NCI-H524 treated with DMSO at 0.1 percent for 48 hours (cell line): Measurements from ENCODE around the gene TBC1D3I.
"Not testable (repeated sequence)": the region's sequence is repeated elsewhere in the genome, so short reads cannot be mapped to it uniquely, and the experiment has no call there.

Source experiments
- DNase-seq: peaks from one replicate; lab custom pipeline; 2025; lab: John Stamatoyannopoulos, UW

Gene TBC1D3I

GRCh38 chr17:36264470-36264869 is at the start of gene TBC1D3I:
TSS of gene TBC1D3I (minus strand) at chr17:36264570. CDS start at chr17:36262985, 1,585 bp downstream.
- not testable (repeated sequence) for DNase-seq

- DNase-seq: not testable (repeated sequence)
Observed at GRCh38 chr17:36295161-36295560, 30.8 kb upstream of the TBC1D3I start.

GRCh38 chr17:36289965-36290612 is 25.7 kb upstream of the TBC1D3I start:
- not testable (repeated sequence) for DNase-seq

- not testable (repeated sequence) for DNase-seq
Observed at GRCh38 chr17:36284219-36284618, 19.8 kb upstream of the TBC1D3I start.

GRCh38 chr17:36283256-36283655 is 18.9 kb upstream of the TBC1D3I start:
- DNase-seq: not testable (repeated sequence)

- DNase-seq: not testable (repeated sequence)
Observed at GRCh38 chr17:36242046-36242445, 22.3 kb downstream of the TBC1D3I start.

GRCh38 chr17:36229644-36230043 is 34.7 kb downstream of the TBC1D3I start:
- DNase-seq: not testable (repeated sequence)

GRCh38 chr17:36222967-36223366 is 41.4 kb downstream of the TBC1D3I start:
- not testable (repeated sequence) for DNase-seq

- DNase-seq: not testable (repeated sequence)
Observed at GRCh38 chr17:36221581-36222100, 42.7 kb downstream of the TBC1D3I start.

- not testable (repeated sequence) for DNase-seq
Observed at GRCh38 chr17:36220737-36221580, 43.4 kb downstream of the TBC1D3I start.

- DNase-seq: not testable (repeated sequence)
Observed at GRCh38 chr17:36219556-36219955, 44.8 kb downstream of the TBC1D3I start.

- DNase-seq: not testable (repeated sequence)
Observed at GRCh38 chr17:36215406-36216308, 48.7 kb downstream of the TBC1D3I start.

- DNase-seq: no peak
Observed at GRCh38 chr17:36214918-36215317, 49.5 kb downstream of the TBC1D3I start.

- DNase-seq: no peak
Observed at GRCh38 chr17:36213695-36214094, 50.7 kb downstream of the TBC1D3I start.

GRCh38 chr17:36212966-36213365 is 51.4 kb downstream of the TBC1D3I start:
- DNase-seq: no peak

- no peak for DNase-seq
Observed at GRCh38 chr17:36212272-36212605, 52.1 kb downstream of the TBC1D3I start.

- not testable (repeated sequence) for DNase-seq
Observed at GRCh38 chr17:36211484-36212271, 52.7 kb downstream of the TBC1D3I start.

- DNase-seq: not testable (repeated sequence)
Observed at GRCh38 chr17:36210439-36211211, 53.7 kb downstream of the TBC1D3I start, which contains the start of gene CCL4L2. TSS of gene CCL4L2 (plus strand) at chr17:36211063.

GRCh38 chr17:36209575-36209974 is 54.8 kb downstream of the TBC1D3I start:
- DNase-seq: no peak

GRCh38 chr17:36207383-36207782 is 57.0 kb downstream of the TBC1D3I start:
- not testable (repeated sequence) for DNase-seq
